ENCODE results near the gene GNAQ. TPM values are rescaled to one million over a fixed set of nuclear protein-coding genes. Genes with fewer than 3 reads are reported as not detected.

GNAQ gene
- total and polyA plus RNA-seq, 8 donors: 13.1 to 75.3 (median 38.5) TPM

GRCh38 chr9:77954013-77954665 lies 77.5 kb downstream of the GNAQ start:
- peaks cover 39 to 86% (median 63%) of the 10 kb centered on the region in 4 donors for H3K4me1 ChIP-seq
- no peaks in the 10 kb centered on the region for H3K36me3 ChIP-seq
- no peaks in the 10 kb centered on the region for H3K9me3 ChIP-seq
- DNase-seq: no peak
- TF ChIP-seq POLR2A (IDR thresholded peaks at IDR 0.05) (no peak), POLR2AphosphoS5 (IDR thresholded peaks at IDR 0.05) (no peak), EP300 (IDR thresholded peaks at IDR 0.05) (no peak)
- TF ChIP-seq, protein P1, sequence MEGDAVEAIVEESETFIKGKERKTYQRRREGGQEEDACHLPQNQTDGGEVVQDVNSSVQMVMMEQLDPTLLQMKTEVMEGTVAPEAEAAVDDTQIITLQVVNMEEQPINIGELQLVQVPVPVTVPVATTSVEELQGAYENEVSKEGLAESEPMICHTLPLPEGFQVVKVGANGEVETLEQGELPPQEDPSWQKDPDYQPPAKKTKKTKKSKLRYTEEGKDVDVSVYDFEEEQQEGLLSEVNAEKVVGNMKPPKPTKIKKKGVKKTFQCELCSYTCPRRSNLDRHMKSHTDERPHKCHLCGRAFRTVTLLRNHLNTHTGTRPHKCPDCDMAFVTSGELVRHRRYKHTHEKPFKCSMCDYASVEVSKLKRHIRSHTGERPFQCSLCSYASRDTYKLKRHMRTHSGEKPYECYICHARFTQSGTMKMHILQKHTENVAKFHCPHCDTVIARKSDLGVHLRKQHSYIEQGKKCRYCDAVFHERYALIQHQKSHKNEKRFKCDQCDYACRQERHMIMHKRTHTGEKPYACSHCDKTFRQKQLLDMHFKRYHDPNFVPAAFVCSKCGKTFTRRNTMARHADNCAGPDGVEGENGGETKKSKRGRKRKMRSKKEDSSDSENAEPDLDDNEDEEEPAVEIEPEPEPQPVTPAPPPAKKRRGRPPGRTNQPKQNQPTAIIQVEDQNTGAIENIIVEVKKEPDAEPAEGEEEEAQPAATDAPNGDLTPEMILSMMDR (IDR thresholded peaks at IDR 0.05): no peak
- H3K27me3 ChIP-seq: no peaks in the 10 kb centered on the region
- intact Hi-C loops (cut with DNase I; ENCODE audit: low total_unique reads): no loop called here
- no peak overlapping the region for H3K4me3 ChIP-seq
- H3K27ac ChIP-seq: peak overlapping the region in 2 of 5 donors; percentile 27 to 64
- WGBS, 5 donors: 53 to 73% (median 63%) methylated on average over 6 of the region's 6 CpGs

DNA sequence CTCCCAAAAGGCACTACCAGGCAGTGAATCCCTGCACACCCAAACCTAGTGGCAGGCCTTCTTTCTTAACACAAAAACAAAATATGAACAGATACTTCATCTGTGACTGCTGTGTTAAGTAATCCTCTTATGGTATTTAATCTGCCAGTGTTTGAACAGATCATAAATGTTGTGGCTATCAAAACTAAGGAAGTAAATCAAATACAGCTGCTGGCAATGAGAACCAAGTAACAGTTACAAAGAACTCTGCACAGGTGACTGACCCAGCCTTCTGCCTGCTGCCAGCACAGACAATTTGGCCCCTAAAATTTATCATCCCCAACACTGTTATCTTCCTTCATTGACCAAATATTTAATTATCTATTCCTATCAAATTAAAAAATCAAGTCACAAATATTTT lies 78.0 kb downstream of the GNAQ start:
- H3K27ac ChIP-seq: peak overlapping the region in 2 of 5 donors; percentile 27 to 64
- no peaks in the 10 kb centered on the region for H3K36me3 ChIP-seq

DNA sequence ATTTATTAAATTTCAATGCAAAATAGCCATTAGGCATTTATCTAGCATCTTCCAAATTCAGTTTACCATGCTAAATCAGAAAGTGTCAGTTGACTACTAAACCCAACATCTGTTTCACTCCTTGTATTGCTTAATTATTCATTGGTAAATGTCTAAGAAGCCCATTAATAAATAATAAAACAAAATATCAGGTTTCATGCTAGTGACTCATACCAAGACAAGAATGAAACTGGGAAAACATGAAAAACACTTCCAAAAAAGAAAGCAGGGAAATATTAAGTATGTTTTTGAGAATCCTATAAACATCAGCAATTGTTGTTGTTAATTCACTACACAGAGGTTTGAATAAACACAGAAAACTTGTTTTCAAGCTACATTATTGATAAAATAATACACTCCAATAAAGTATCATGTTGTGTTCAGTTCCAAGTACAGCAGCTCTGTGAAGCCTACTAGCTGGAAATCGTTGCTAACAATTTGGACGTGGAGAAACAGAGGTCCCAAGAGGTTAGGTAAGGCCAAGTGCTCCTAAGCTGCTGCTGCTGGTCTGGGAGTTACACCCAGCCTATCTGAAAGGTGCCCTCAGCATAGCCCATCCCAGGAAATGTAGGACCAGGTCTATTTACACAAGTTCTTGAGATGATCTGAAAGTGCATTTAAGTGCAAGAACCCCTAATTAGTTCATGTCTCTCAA lies 78.8 kb downstream of the GNAQ start:
- 7 to 18% (median 13%) methylated on average over 2 of the region's 2 CpGs for WGBS, 5 donors
- intact Hi-C loops (cut with DNase I; ENCODE audit: low total_unique reads): no loop called here

More for the DNA sequence above, 78.0 kb downstream of the GNAQ start:
- H3K27me3 ChIP-seq: no peaks in the 10 kb centered on the region
- no peaks in the 10 kb centered on the region for H3K9me3 ChIP-seq
- no peak overlapping the region for H3K4me3 ChIP-seq
- peaks cover 39 to 86% (median 67%) of the 10 kb centered on the region in 4 donors for H3K4me1 ChIP-seq
- intact Hi-C loops (cut with DNase I; ENCODE audit: low total_unique reads): no loop called here
- DNase-seq: no peak
- no peak for TF ChIP-seq POLR2A (IDR thresholded peaks at IDR 0.05)
- no peak for TF ChIP-seq EP300 (IDR thresholded peaks at IDR 0.05)
- TF ChIP-seq POLR2AphosphoS5 (IDR thresholded peaks at IDR 0.05): no peak
- TF ChIP-seq, protein P1 (IDR thresholded peaks at IDR 0.05): no peak

DNA sequence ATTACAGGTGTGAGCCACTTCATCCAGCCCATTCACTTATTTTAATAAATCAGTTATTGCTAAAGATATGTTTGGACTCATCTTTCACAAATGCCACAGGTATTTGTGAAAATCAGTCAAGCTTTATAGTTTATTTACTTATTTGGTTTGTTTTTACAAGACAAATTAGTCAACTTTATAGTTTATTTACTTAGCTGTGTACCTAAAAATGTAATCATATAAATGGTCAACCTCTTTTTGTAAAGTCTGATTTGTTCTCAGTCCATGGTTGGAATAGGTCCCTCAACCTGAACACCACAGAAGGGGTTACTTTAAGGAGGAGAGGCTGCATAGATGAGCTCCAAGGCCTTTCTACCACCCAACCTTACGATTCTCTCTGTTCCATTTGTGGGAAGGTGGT lies 80.2 kb downstream of the GNAQ start:
- WGBS, 5 donors: 86 to 100% (median 91%) methylated on average over 1 of the region's 1 CpG
- Histone ChIP-seq H3K27me3 (no peaks in the 10 kb centered on the region), H3K9me3 (no peaks in the 10 kb centered on the region), H3K36me3 (no peaks in the 10 kb centered on the region), H3K27ac (peak overlapping the region in 1 of 5 donors; percentile 39), H3K4me3 (no peak overlapping the region), H3K4me1 (peaks cover 53 to 86% (median 74%) of the 10 kb centered on the region in 4 donors)
- intact Hi-C loops (cut with DNase I; ENCODE audit: low total_unique reads): no loop called here
- DNase-seq: no peak
- TF ChIP-seq EP300 (IDR thresholded peaks at IDR 0.05): no peak
- no peak for TF ChIP-seq POLR2AphosphoS5 (IDR thresholded peaks at IDR 0.05)
- TF ChIP-seq, protein P1 (IDR thresholded peaks at IDR 0.05): no peak
- no peak for TF ChIP-seq POLR2A (IDR thresholded peaks at IDR 0.05)

More for the DNA sequence above, 78.8 kb downstream of the GNAQ start:
- no peak for DNase-seq
- Histone ChIP-seq H3K9me3 (no peaks in the 10 kb centered on the region), H3K27ac (peak overlapping the region in 3 of 5 donors; percentile 5 to 64 (median 27)), H3K36me3 (no peaks in the 10 kb centered on the region), H3K4me3 (no peak overlapping the region), H3K27me3 (no peaks in the 10 kb centered on the region), H3K4me1 (peaks cover 39 to 86% (median 65%) of the 10 kb centered on the region in 4 donors)
- TF ChIP-seq EP300 (IDR thresholded peaks at IDR 0.05) (no peak), POLR2AphosphoS5 (IDR thresholded peaks at IDR 0.05) (no peak), POLR2A (IDR thresholded peaks at IDR 0.05) (no peak)
- TF ChIP-seq, protein P1 (IDR thresholded peaks at IDR 0.05): no peak
